ENCODE data around the gene ASRGL1.

- TF ChIP-seq CTCF (IDR thresholded peaks at IDR 0.05; ENCODE audit: insufficient read depth, low read depth, low read length) (no peak), EZH2 (IDR thresholded peaks at IDR 0.05; ENCODE audit: insufficient read depth, low read length) (no peak)
Observed at GRCh38 chr11:62395885-62396551, 58.8 kb downstream of the ASRGL1 start.

Data from astrocyte (in vitro differentiated cells and primary cell).